Nephron progenitor cell (in vitro differentiated cells): ENCODE data around the gene SMIM30.

ENCODE experiments used
- DNase-seq: peaks from one replicate; pipeline ENCODE4 v3.0.0; 2021
- H3K27ac Mint-ChIP-seq: 2 replicates; pipeline ENCODE4 v1.8.0; 2021; ENCODE audit warnings: mild to moderate bottlenecking, moderate library complexity, mixed read lengths
- H3K27me3 Mint-ChIP-seq: 2 replicates; pipeline ENCODE4 v1.8.0; 2021; ENCODE audit warnings: mild to moderate bottlenecking, low read depth, mixed read lengths; ENCODE audit not compliant: poor library complexity
- H3K36me3 Mint-ChIP-seq: 2 replicates; pipeline ENCODE4 v1.8.0; 2021; ENCODE audit warnings: low read depth, mixed read lengths
- H3K4me1 Mint-ChIP-seq: 2 replicates; pipeline ENCODE4 v1.8.0; 2021; ENCODE audit warnings: mixed read lengths
- H3K4me3 Mint-ChIP-seq: 2 replicates; pipeline ENCODE4 v1.8.0; 2021; ENCODE audit warnings: mild to moderate bottlenecking, moderate library complexity, mixed read lengths
- H3K9me3 Mint-ChIP-seq: 2 replicates; pipeline ENCODE4 v1.8.0; 2021; ENCODE audit warnings: mild to moderate bottlenecking, moderate library complexity, mixed read lengths
- TF ChIP-seq, protein P1 (sequence below): fragments of 200-600 bp; sonication (generic); IDR thresholded peaks from 2 replicates; pipeline ENCODE4 v1.5.0; 2021; ENCODE audit warnings: antibody characterized with exemption

Gene SMIM30

DNA sequence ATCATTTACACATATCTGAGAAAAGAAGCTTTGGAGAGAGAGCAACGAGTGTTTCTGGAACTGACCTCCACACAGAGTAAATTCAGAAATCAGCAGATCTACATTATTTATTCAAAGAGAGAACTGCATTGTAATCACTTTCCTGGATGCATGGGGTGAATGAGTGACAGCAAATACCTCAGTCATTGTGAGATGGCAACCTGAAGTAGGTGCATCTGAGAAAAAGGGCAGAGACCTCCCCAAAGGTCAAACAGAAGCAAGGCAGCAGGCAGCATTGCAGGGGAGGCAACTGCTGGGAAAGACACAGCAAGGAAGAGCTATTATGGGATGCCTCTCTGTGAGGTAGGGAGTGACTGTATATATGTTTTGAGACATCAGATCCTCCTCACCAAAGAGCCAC is 26.5 kb upstream of the SMIM30 start:
- no peaks in the 10 kb centered on the region for H3K9me3 Mint-ChIP-seq
- no peaks in the 10 kb centered on the region for H3K27me3 Mint-ChIP-seq
- peaks cover 4% of the 10 kb centered on the region for H3K4me1 Mint-ChIP-seq
- H3K36me3 Mint-ChIP-seq, result no peaks in the 10 kb centered on the region
- no peak overlapping the region for H3K4me3 Mint-ChIP-seq
- DNase-seq, result no peak
- H3K27ac Mint-ChIP-seq, result no peak overlapping the region
- TF ChIP-seq, protein P1, sequence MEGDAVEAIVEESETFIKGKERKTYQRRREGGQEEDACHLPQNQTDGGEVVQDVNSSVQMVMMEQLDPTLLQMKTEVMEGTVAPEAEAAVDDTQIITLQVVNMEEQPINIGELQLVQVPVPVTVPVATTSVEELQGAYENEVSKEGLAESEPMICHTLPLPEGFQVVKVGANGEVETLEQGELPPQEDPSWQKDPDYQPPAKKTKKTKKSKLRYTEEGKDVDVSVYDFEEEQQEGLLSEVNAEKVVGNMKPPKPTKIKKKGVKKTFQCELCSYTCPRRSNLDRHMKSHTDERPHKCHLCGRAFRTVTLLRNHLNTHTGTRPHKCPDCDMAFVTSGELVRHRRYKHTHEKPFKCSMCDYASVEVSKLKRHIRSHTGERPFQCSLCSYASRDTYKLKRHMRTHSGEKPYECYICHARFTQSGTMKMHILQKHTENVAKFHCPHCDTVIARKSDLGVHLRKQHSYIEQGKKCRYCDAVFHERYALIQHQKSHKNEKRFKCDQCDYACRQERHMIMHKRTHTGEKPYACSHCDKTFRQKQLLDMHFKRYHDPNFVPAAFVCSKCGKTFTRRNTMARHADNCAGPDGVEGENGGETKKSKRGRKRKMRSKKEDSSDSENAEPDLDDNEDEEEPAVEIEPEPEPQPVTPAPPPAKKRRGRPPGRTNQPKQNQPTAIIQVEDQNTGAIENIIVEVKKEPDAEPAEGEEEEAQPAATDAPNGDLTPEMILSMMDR, result no peak

DNA sequence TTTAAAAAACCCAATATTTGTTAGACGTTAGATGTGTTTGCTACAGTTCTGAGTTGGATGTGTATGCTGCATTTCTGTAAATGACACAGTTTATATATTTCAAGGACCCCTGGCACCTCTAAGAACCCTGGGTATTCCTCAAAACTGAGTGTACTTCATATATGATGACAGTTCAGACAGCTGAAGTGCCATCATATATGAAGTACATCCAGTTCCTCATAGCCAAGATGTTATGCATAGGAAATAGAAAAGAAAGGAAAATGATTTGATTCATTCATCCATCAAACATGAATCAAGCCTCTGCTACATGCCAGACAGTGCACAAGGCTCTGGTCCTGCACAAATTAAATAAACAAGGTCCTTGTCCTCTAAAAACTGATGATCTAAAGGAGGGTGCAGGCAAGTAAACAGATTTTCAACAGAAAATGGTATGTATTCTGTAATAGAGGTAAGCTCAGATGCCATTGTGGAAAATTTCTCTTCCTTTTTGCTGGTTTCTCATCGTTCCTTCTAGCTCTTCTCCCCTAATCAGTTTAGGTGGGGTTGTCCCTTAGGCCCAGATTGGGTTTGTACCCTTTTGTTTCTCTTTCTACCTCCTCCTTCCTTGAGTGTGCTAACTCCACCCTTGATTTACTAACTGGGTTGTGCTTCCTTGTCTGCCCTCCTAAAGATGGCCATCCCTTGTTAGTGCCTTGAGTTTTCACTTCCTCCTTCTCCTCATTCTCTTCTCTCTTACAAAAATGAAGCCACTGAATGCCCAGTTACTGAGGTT is 25.3 kb upstream of the SMIM30 start:
- H3K27me3 Mint-ChIP-seq, result no peaks in the 10 kb centered on the region
- H3K4me1 Mint-ChIP-seq, result peaks cover 4% of the 10 kb centered on the region
- H3K4me3 Mint-ChIP-seq, result no peak overlapping the region
- no peaks in the 10 kb centered on the region for H3K9me3 Mint-ChIP-seq
- no peaks in the 10 kb centered on the region for H3K36me3 Mint-ChIP-seq
- no peak overlapping the region for H3K27ac Mint-ChIP-seq
- DNase-seq, result no peak
- TF ChIP-seq, protein P1, result no peak

GRCh38 chr7:113142385-113143119 is 24.2 kb upstream of the SMIM30 start:
- no peaks in the 10 kb centered on the region for H3K9me3 Mint-ChIP-seq
- no peak overlapping the region for H3K27ac Mint-ChIP-seq
- no peaks in the 10 kb centered on the region for H3K27me3 Mint-ChIP-seq
- TF ChIP-seq, protein P1, result no peak
- no peaks in the 10 kb centered on the region for H3K36me3 Mint-ChIP-seq
- peaks cover 4% of the 10 kb centered on the region for H3K4me1 Mint-ChIP-seq
- no peak overlapping the region for H3K4me3 Mint-ChIP-seq
- DNase-seq, result no peak

DNA sequence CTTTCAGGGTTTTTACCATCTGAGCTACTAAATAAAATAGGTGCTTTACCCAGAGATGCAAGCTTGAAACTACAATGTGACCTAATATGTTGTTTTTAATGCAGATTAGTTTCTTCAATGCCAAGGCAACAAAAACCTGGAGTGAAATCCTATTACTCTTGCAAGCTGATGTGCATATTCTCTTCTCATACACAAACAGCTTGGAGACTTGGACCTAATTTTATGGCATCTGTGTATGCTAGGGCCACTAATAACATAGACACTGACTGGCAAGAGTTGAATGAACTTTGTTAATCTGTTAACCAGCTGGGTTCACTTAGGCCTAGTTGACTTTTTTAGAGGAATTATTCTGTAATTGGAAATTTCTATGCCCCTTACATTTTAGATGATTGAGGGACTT is 23.4 kb upstream of the SMIM30 start:
- TF ChIP-seq, protein P1, result no peak
- Mint-ChIP-seq H3K4me1 (peaks cover 4% of the 10 kb centered on the region), H3K36me3 (no peaks in the 10 kb centered on the region), H3K27ac (no peak overlapping the region), H3K9me3 (no peaks in the 10 kb centered on the region), H3K4me3 (no peak overlapping the region), H3K27me3 (no peaks in the 10 kb centered on the region)
- DNase-seq, result no peak

- no peak overlapping the region for H3K4me3 Mint-ChIP-seq
- no peak overlapping the region for H3K27ac Mint-ChIP-seq
- no peak for DNase-seq
- TF ChIP-seq, protein P1, result no peak
- peaks cover 4% of the 10 kb centered on the region for H3K4me1 Mint-ChIP-seq
- no peaks in the 10 kb centered on the region for H3K27me3 Mint-ChIP-seq
- no peaks in the 10 kb centered on the region for H3K36me3 Mint-ChIP-seq
- no peaks in the 10 kb centered on the region for H3K9me3 Mint-ChIP-seq
Measured at GRCh38 chr7:113140956-113141355, 22.6 kb upstream of the SMIM30 start.
